ENCODE data around the gene MLPH.

The MLPH gene

GRCh38 chr2:237494066-237494465 is 7.0 kb downstream of the MLPH start:
- ChIA-PET CTCF (no interaction called here), POLR2A (no interaction called here)
- DNase-seq (ENCODE audit: extremely low spot score): no peak
- TF ChIP-seq SP1 (IDR thresholded peaks at IDR 0.05): no peak
- no peak for TF ChIP-seq TARDBP (IDR thresholded peaks at IDR 0.05)
- TF ChIP-seq FOXA1 (IDR thresholded peaks at IDR 0.05): no peak
- no peak for TF ChIP-seq NFRKB (IDR thresholded peaks at IDR 0.05)
- TF ChIP-seq SUZ12 (IDR thresholded peaks at IDR 0.05): no peak
- no peak for TF ChIP-seq L3MBTL2 (conservative IDR thresholded peaks at IDR 0.05)
- no peak for TF ChIP-seq CTBP1 (IDR thresholded peaks at IDR 0.05; ENCODE audit: borderline replicate concordance)
- no peak for TF ChIP-seq FOXK2 (IDR thresholded peaks at IDR 0.05)
- TF ChIP-seq ZNF384 (IDR thresholded peaks at IDR 0.05): no peak
- TF ChIP-seq ELF4 (IDR thresholded peaks at IDR 0.05): no peak
- TF ChIP-seq FOXM1 (IDR thresholded peaks at IDR 0.05; ENCODE audit: borderline replicate concordance): no peak
- no peak for TF ChIP-seq HDGF (IDR thresholded peaks at IDR 0.05; ENCODE audit: borderline replicate concordance)
- TF ChIP-seq PKNOX1 (IDR thresholded peaks at IDR 0.05): no peak

- TF ChIP-seq BHLHE40 (IDR thresholded peaks at IDR 0.05; ENCODE audit: borderline replicate concordance) (no peak), NFRKB (IDR thresholded peaks at IDR 0.05) (no peak), CTBP1 (IDR thresholded peaks at IDR 0.05; ENCODE audit: borderline replicate concordance) (no peak), TARDBP (IDR thresholded peaks at IDR 0.05) (no peak), ZNF384 (IDR thresholded peaks at IDR 0.05) (no peak), LEF1 (IDR thresholded peaks at IDR 0.05; ENCODE audit: borderline replicate concordance) (no peak), SUZ12 (IDR thresholded peaks at IDR 0.05) (no peak), SP1 (IDR thresholded peaks at IDR 0.05) (no peak), FOXA1 (IDR thresholded peaks at IDR 0.05) (no peak), FOXK2 (IDR thresholded peaks at IDR 0.05) (no peak), ARNT (IDR thresholded peaks at IDR 0.05) (no peak), L3MBTL2 (conservative IDR thresholded peaks at IDR 0.05) (no peak), PKNOX1 (IDR thresholded peaks at IDR 0.05) (no peak), HDGF (IDR thresholded peaks at IDR 0.05; ENCODE audit: borderline replicate concordance) (no peak), ELF4 (IDR thresholded peaks at IDR 0.05) (no peak), FOXM1 (IDR thresholded peaks at IDR 0.05; ENCODE audit: borderline replicate concordance) (no peak)
- POLR2A ChIA-PET: no interaction called here
- CTCF ChIA-PET: no interaction called here
- DNase-seq (ENCODE audit: extremely low spot score): no peak
These were observed 8.6 kb downstream of the MLPH start for GRCh38 chr2:237495521-237496117.

- TF ChIP-seq NFRKB (IDR thresholded peaks at IDR 0.05) (no peak), L3MBTL2 (conservative IDR thresholded peaks at IDR 0.05) (no peak), FOXA1 (IDR thresholded peaks at IDR 0.05) (no peak), TARDBP (IDR thresholded peaks at IDR 0.05) (no peak), HDGF (IDR thresholded peaks at IDR 0.05; ENCODE audit: borderline replicate concordance) (no peak), ZNF384 (IDR thresholded peaks at IDR 0.05) (no peak), SP1 (IDR thresholded peaks at IDR 0.05) (no peak), LEF1 (IDR thresholded peaks at IDR 0.05; ENCODE audit: borderline replicate concordance) (no peak)
- ChIA-PET POLR2A (no interaction called here), CTCF (no interaction called here)
- no peak for DNase-seq (ENCODE audit: extremely low spot score)
These were observed 9.4 kb downstream of the MLPH start for GRCh38 chr2:237496428-237496827.

- ChIA-PET POLR2A (no interaction called here), CTCF (interaction anchor here (1.2 kb wide), 1 partner anchor 16 kb away, joined by 3 read pairs; no protein-coding TSS in a partner anchor)
- DNase-seq (ENCODE audit: extremely low spot score): no peak
These were observed 10.2 kb downstream of the MLPH start for GRCh38 chr2:237497009-237497837.

GRCh38 chr2:237497838-237498186 is 10.8 kb downstream of the MLPH start:
- TF ChIP-seq BHLHE40 (IDR thresholded peaks at IDR 0.05; ENCODE audit: borderline replicate concordance): no peak
- no peak for TF ChIP-seq CTBP1 (IDR thresholded peaks at IDR 0.05; ENCODE audit: borderline replicate concordance)
- no peak for TF ChIP-seq HDGF (IDR thresholded peaks at IDR 0.05; ENCODE audit: borderline replicate concordance)
- no peak for TF ChIP-seq SP1 (IDR thresholded peaks at IDR 0.05)
- TF ChIP-seq ZNF384 (IDR thresholded peaks at IDR 0.05): no peak
- TF ChIP-seq FOXM1 (IDR thresholded peaks at IDR 0.05; ENCODE audit: borderline replicate concordance): no peak
- no peak for TF ChIP-seq LEF1 (IDR thresholded peaks at IDR 0.05; ENCODE audit: borderline replicate concordance)
- no peak for TF ChIP-seq NFRKB (IDR thresholded peaks at IDR 0.05)
- no peak for TF ChIP-seq ARNT (IDR thresholded peaks at IDR 0.05)
- no peak for TF ChIP-seq FOXK2 (IDR thresholded peaks at IDR 0.05)
- TF ChIP-seq SUZ12 (IDR thresholded peaks at IDR 0.05): no peak
- TF ChIP-seq PKNOX1 (IDR thresholded peaks at IDR 0.05): no peak
- TF ChIP-seq L3MBTL2 (conservative IDR thresholded peaks at IDR 0.05): no peak
- TF ChIP-seq ELF4 (IDR thresholded peaks at IDR 0.05): no peak
- CTCF ChIA-PET: interaction anchor here (1.2 kb wide), 1 partner anchor 15 kb away, joined by 3 read pairs; no protein-coding TSS in a partner anchor

More at GRCh38 chr2:237497009-237497837, 10.2 kb downstream of the MLPH start:
- no peak for TF ChIP-seq HDGF (IDR thresholded peaks at IDR 0.05; ENCODE audit: borderline replicate concordance)
- no peak for TF ChIP-seq ARNT (IDR thresholded peaks at IDR 0.05)
- TF ChIP-seq FOXK2 (IDR thresholded peaks at IDR 0.05): no peak
- no peak for TF ChIP-seq SUZ12 (IDR thresholded peaks at IDR 0.05)
- no peak for TF ChIP-seq FOXA1 (IDR thresholded peaks at IDR 0.05)
- no peak for TF ChIP-seq BHLHE40 (IDR thresholded peaks at IDR 0.05; ENCODE audit: borderline replicate concordance)
- TF ChIP-seq FOXM1 (IDR thresholded peaks at IDR 0.05; ENCODE audit: borderline replicate concordance): no peak
- no peak for TF ChIP-seq L3MBTL2 (conservative IDR thresholded peaks at IDR 0.05)
- TF ChIP-seq NFRKB (IDR thresholded peaks at IDR 0.05): no peak
- TF ChIP-seq ELF4 (IDR thresholded peaks at IDR 0.05): no peak
- no peak for TF ChIP-seq CTBP1 (IDR thresholded peaks at IDR 0.05; ENCODE audit: borderline replicate concordance)
- no peak for TF ChIP-seq ZNF384 (IDR thresholded peaks at IDR 0.05)
- TF ChIP-seq LEF1 (IDR thresholded peaks at IDR 0.05; ENCODE audit: borderline replicate concordance): no peak
- no peak for TF ChIP-seq SP1 (IDR thresholded peaks at IDR 0.05)
- TF ChIP-seq PKNOX1 (IDR thresholded peaks at IDR 0.05): no peak
- TF ChIP-seq TARDBP (IDR thresholded peaks at IDR 0.05): no peak

More at GRCh38 chr2:237497838-237498186, 10.8 kb downstream of the MLPH start:
- no peak for DNase-seq (ENCODE audit: extremely low spot score)
- POLR2A ChIA-PET: no interaction called here
